ENCODE results near the gene SLC25A10.

Gene SLC25A10

GRCh38 chr17:81741594-81742452 lies 29.7 kb downstream of the SLC25A10 start:
- Mint-ChIP-seq H3K4me3 (no peak overlapping the region), H3K9me3 (no peaks in the 10 kb centered on the region), H3K36me3 (ENCODE audit: low read depth) (no peaks in the 10 kb centered on the region), H3K27ac (no peak overlapping the region), H3K27me3 (ENCODE audit: low read depth) (peaks cover 13% of the 10 kb centered on the region), H3K4me1 (no peaks in the 10 kb centered on the region)
- TF ChIP-seq, protein P1, sequence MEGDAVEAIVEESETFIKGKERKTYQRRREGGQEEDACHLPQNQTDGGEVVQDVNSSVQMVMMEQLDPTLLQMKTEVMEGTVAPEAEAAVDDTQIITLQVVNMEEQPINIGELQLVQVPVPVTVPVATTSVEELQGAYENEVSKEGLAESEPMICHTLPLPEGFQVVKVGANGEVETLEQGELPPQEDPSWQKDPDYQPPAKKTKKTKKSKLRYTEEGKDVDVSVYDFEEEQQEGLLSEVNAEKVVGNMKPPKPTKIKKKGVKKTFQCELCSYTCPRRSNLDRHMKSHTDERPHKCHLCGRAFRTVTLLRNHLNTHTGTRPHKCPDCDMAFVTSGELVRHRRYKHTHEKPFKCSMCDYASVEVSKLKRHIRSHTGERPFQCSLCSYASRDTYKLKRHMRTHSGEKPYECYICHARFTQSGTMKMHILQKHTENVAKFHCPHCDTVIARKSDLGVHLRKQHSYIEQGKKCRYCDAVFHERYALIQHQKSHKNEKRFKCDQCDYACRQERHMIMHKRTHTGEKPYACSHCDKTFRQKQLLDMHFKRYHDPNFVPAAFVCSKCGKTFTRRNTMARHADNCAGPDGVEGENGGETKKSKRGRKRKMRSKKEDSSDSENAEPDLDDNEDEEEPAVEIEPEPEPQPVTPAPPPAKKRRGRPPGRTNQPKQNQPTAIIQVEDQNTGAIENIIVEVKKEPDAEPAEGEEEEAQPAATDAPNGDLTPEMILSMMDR (IDR thresholded peaks at IDR 0.05; ENCODE audit: unreplicated experiment in 3 of 3): no peak

Measured in nephron (organoid).